ENCODE data around the gene ZSCAN9. TPM values are rescaled to one million over a fixed set of nuclear protein-coding genes. Genes with fewer than 3 reads are reported as not detected.

Gene ZSCAN9
- total and polyA plus RNA-seq, 9 of the 15 experiments (the other 6 are each of a cell fraction or from before 2014, with no cell fraction given) = 18.8 to 48.9 (median 28.7) TPM

DNA sequence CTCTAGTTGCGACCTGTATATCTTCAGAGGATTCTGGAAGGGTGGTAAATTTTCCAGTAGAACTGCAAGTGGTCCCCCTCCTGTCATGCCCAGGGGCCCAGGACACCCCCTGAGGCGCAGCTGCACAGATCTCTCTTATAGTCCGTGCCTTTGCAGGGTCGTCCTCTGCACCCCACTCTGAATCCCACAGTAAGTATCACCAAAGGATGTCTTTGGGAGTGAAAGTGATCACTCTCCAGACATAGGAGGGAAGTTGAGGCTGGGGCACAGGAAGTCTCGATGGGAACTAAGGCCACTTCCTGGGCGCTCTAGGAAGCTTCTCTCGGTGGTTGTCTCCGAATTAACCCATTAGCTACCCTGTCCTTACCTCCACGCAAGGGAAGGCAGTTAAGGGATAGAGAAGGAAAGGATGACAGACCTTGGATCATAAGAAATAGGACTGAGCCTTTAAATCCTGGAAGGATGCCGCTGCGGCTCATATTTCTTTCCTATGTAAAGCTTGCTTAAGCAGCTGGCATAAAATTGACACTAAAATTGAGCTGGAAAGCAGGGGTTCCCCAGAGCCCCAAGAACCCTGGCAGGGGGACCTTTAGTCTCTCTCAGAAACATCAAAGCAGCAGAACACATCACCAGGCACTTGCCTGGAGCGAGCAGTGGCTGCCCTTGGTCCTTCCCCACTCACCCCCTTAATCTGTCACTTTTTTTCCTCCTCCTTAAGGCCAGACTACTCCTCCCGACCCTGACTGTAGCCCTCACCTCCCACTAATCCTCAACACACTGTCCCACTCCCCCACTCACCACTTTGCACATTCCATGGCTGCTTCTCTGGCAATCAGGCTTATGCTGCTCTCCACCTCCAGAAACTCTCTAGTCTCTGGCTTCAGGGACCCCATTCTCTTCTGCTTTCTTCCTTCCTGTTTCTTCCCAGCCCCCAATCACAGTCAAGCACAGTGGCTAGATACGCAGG lies 27.2 kb downstream of the ZSCAN9 start, which contains the start of gene ZKSCAN4:
TSS of gene ZKSCAN4 (minus strand) at position 261 of the 967 bp plus-strand sequence. CDS start 289 bp downstream, outside the sequence.
- peak; percentile 95 for FAIRE-seq
- BruUV-seq (replicated peaks) = no TSS peak
- Histone ChIP-seq H3K79me2 (ENCODE audit: control insufficient read depth, insufficient read depth, low read length) (peaks cover 19% of the 10 kb centered on the region), H3K36me3 (ENCODE audit: control insufficient read depth, insufficient read depth, low read length) (peaks cover 15% of the 10 kb centered on the region; the same call in 2 of the 3 replicates), H2AFZ (ENCODE audit: low read depth, low read length) (peak within 1 kb of the TSS; percentile 97), H3K9me1 (ENCODE audit: control insufficient read depth, insufficient read depth, low read length) (no peaks in the 10 kb centered on the region), H3K9ac (ENCODE audit: insufficient read depth in 1 of 2, low read depth in 2 of 2, low read length in 2 of 2) (peak within 1 kb of the TSS; percentile 77 to 96), H3K27ac (ENCODE audit: extremely low read depth, low read depth, low read length) (peak within 1 kb of the TSS; percentile 60), H3K4me3 (peak within 1 kb of the TSS; percentile 73), H3K27me3 (ENCODE audit: control insufficient read depth in 2 of 2, insufficient read depth in 2 of 2, low read length in 2 of 2) (no peaks in the 10 kb centered on the region), H3K4me2 (ENCODE audit: insufficient read depth, low read length) (peak within 1 kb of the TSS; percentile 99), H4K20me1 (replicated peaks; ENCODE audit: control insufficient read depth, insufficient read depth, low read length) (no peaks in the 10 kb centered on the region), H3K9me3 (replicated peaks; ENCODE audit: control insufficient read depth, insufficient read depth, low read depth, low read length) (0 out of 2 replicates have a peak, but pooled peaks cover 2% of the 10 kb centered on the region), H3K4me1 (replicated peaks in 1 of 2; ENCODE audit: control insufficient read depth in 2 of 2, insufficient read depth in 2 of 2, low read length in 2 of 2) (peaks cover 10 to 24% of the 10 kb centered on the region in 2 experiments)
- ATAC-seq = peak; percentile 94
- in situ Hi-C loops (cut with MboI) = no loop called here
- peak; percentile 82 to 96 (median 88) for DNase-seq (ENCODE audit: extremely low read depth in 1 of 4, low spot score in 3 of 4)
- 3% methylated on average over 14 of the region's 14 CpGs for WGBS (ENCODE audit: insufficient coverage, low coverage, missing lambda C conversion rate)
- CTCF ChIA-PET (ENCODE audit: low intra/inter-chr PET ratio) = interaction anchor here (0.8 kb wide), 1 partner anchor 99 kb away, joined by 3 read pairs; no protein-coding TSS in a partner anchor
- POLR2A ChIA-PET = interaction anchor here (0.5 to 8.3 kb wide), 10 partner anchors 16 to 149 kb away, joined by 3 to 73 read pairs (median 4); partner anchors contain the start of genes PGBD1, ZKSCAN8, ZSCAN26 and ZSCAN31
- intact Hi-C loops (cut with micrococcal nuclease) = loop anchor here (1.0 kb wide), 3 partner anchors 27 to 116 kb away; partner anchors contain the start of genes ZKSCAN8 and ZSCAN9
- TF ChIP-seq, protein P1, sequence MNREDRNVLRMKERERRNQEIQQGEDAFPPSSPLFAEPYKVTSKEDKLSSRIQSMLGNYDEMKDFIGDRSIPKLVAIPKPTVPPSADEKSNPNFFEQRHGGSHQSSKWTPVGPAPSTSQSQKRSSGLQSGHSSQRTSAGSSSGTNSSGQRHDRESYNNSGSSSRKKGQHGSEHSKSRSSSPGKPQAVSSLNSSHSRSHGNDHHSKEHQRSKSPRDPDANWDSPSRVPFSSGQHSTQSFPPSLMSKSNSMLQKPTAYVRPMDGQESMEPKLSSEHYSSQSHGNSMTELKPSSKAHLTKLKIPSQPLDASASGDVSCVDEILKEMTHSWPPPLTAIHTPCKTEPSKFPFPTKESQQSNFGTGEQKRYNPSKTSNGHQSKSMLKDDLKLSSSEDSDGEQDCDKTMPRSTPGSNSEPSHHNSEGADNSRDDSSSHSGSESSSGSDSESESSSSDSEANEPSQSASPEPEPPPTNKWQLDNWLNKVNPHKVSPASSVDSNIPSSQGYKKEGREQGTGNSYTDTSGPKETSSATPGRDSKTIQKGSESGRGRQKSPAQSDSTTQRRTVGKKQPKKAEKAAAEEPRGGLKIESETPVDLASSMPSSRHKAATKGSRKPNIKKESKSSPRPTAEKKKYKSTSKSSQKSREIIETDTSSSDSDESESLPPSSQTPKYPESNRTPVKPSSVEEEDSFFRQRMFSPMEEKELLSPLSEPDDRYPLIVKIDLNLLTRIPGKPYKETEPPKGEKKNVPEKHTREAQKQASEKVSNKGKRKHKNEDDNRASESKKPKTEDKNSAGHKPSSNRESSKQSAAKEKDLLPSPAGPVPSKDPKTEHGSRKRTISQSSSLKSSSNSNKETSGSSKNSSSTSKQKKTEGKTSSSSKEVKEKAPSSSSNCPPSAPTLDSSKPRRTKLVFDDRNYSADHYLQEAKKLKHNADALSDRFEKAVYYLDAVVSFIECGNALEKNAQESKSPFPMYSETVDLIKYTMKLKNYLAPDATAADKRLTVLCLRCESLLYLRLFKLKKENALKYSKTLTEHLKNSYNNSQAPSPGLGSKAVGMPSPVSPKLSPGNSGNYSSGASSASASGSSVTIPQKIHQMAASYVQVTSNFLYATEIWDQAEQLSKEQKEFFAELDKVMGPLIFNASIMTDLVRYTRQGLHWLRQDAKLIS (CRISPR knock-in tag; IDR thresholded peaks at IDR 0.05) = no peak
- no peak for TF ChIP-seq MYNN (IDR thresholded peaks at IDR 0.05)
- no peak for TF ChIP-seq MYNN (CRISPR knock-in tag; IDR thresholded peaks at IDR 0.05)
- 0 out of 4 replicates have a peak, but pooled peaks of 1 of the 2 experiments have one; percentile 48 for TF ChIP-seq CSDE1 (IDR thresholded peaks at IDR 0.05)
- TF ChIP-seq SAFB (IDR thresholded peaks at IDR 0.05; ENCODE audit: borderline replicate concordance, low read depth, low read length) = no peak
- peak in 1 of 2 experiments; percentile 81; a peak in 2 of 4 replicates for TF ChIP-seq HDAC1 (IDR thresholded peaks at IDR 0.05)
- TF ChIP-seq STAG1 (CRISPR knock-in tag; IDR thresholded peaks at IDR 0.05; ENCODE audit: borderline replicate concordance) = no peak
- TF ChIP-seq NFIX (CRISPR knock-in tag; IDR thresholded peaks at IDR 0.05; ENCODE audit: low read depth) = no peak
- TF ChIP-seq CC2D1A (IDR thresholded peaks at IDR 0.05) = 0 out of 2 replicates have a peak, but pooled peaks have one; percentile 14
- TF ChIP-seq ATF1 (CRISPR knock-in tag; IDR thresholded peaks at IDR 0.05) = no peak
- TF ChIP-seq ATF1 (tag; IDR thresholded peaks at IDR 0.05) = peak; percentile 63; the same call in 1 of the 2 replicates
- TF ChIP-seq TAF1 (IDR thresholded peaks at IDR 0.05; ENCODE audit: control insufficient read depth, extremely low read depth, insufficient read depth, low read length, severe bottlenecking) = peak; percentile 79
- peak; percentile 98 for TF ChIP-seq DIDO1 (tag; IDR thresholded peaks at IDR 0.05; ENCODE audit: low read depth)
- 0 out of 2 replicates have a peak, but pooled peaks have one; percentile 10 for TF ChIP-seq SMC3 (conservative IDR thresholded peaks at IDR 0.05; ENCODE audit: insufficient read depth, low read depth, low read length)

Measured in K562 (cell line).